SU-DHL-6 (cell line): Measurements from ENCODE around the gene ZNF674.
"Not testable (repeated sequence)": the region's sequence is repeated elsewhere in the genome, so short reads cannot be mapped to it uniquely, and the experiment has no call there.

Source experiments
- H2AFZ ChIP-seq: fragments of 200-600 bp; sonication (generic); 2 replicates; pipeline ENCODE4 v1.6.1; 2014; ENCODE audit warnings: low read depth, mild to moderate bottlenecking, moderate library complexity, mixed read lengths, antibody characterized with exemption, low read length; ENCODE audit not compliant: severe bottlenecking
- H3F3A ChIP-seq: fragments of 200-600 bp; shearing (Covaris generic); 2 replicates; pipeline ENCODE4 v1.6.0; 2016; ENCODE audit warnings: antibody characterized with exemption, mild to moderate bottlenecking; ENCODE audit not compliant: insufficient read depth
- H3K27ac ChIP-seq: fragments of 200-600 bp; sonication (generic); 2 replicates; pipeline ENCODE4 v1.5.1; 2016; ENCODE audit warnings: low read depth, mild to moderate bottlenecking, low read length, moderate library complexity, mixed read lengths
- H3K27me3 ChIP-seq: fragments of 200-600 bp; sonication (generic), shearing (Covaris generic); 2 replicates; pipeline ENCODE4 v1.6.0; 2014; ENCODE audit warnings: mild to moderate bottlenecking, low read length
- H3K36me3 ChIP-seq: fragments of 200-600 bp; sonication (generic); 2 replicates; pipeline ENCODE4 v1.6.1; 2014; ENCODE audit warnings: mild to moderate bottlenecking, low read length, mixed read lengths
- H3K4me2 ChIP-seq: fragments of 300-600, 200-600 bp; shearing (Covaris generic), sonication (generic); 2 replicates; pipeline ENCODE4 v1.6.0; 2014; ENCODE audit warnings: low read length, low read depth, mild to moderate bottlenecking; ENCODE audit not compliant: poor library complexity, severe bottlenecking
- H3K4me3 ChIP-seq: fragments of 200-600 bp; sonication (generic); 2 replicates; pipeline ENCODE4 v1.5.1; 2014; ENCODE audit warnings: antibody characterized with exemption, low read length, mild to moderate bottlenecking, mixed read lengths; ENCODE audit not compliant: insufficient read depth, poor library complexity, severe bottlenecking
- H3K79me2 ChIP-seq: fragments of 200-600 bp; sonication (generic); 2 replicates; pipeline ENCODE4 v1.6.1; 2014; ENCODE audit warnings: mild to moderate bottlenecking, low read length, moderate library complexity; ENCODE audit not compliant: insufficient read depth
- H3K9ac ChIP-seq: fragments of 200-600 bp; sonication (generic); 2 replicates; pipeline ENCODE4 v1.7.0; 2014; ENCODE audit warnings: mild to moderate bottlenecking, low read length
- H3K9me2 ChIP-seq: fragments of 200-600 bp; sonication (generic); replicated peaks from 2 replicates; pipeline ENCODE4 v1.6.1; 2014; ENCODE audit warnings: low read length; ENCODE audit not compliant: insufficient read depth
- H3K9me3 ChIP-seq: fragments of 200-600 bp; sonication (generic); 2 replicates; pipeline ENCODE4 v1.6.1; 2014; ENCODE audit warnings: low read length, mixed read lengths; ENCODE audit not compliant: insufficient read depth
- H4K20me1 ChIP-seq: fragments of 200-600 bp; sonication (generic); 2 replicates; pipeline ENCODE4 v1.6.1; 2014; ENCODE audit warnings: low read depth, mild to moderate bottlenecking, antibody characterized with exemption, low read length, moderate library complexity, mixed read lengths
- EZH2phosphoT487 ChIP-seq: fragments of 200-600 bp; sonication (generic), shearing (Covaris generic); conservative IDR thresholded peaks from 2 replicates; pipeline ENCODE4 v1.6.1; 2018; ENCODE audit warnings: mild to moderate bottlenecking, antibody characterized with exemption, low read length, moderate library complexity, mixed read lengths
- TF ChIP-seq, protein P1 (sequence below): fragments of 200-600 bp; sonication (generic); IDR thresholded peaks from one replicate; pipeline ENCODE4 v1.5.1; 2017; ENCODE audit warnings: antibody characterized with exemption, mild to moderate bottlenecking, low read length, moderate library complexity; ENCODE audit not compliant: insufficient read depth, poor library complexity, severe bottlenecking

Gene ZNF674

DNA sequence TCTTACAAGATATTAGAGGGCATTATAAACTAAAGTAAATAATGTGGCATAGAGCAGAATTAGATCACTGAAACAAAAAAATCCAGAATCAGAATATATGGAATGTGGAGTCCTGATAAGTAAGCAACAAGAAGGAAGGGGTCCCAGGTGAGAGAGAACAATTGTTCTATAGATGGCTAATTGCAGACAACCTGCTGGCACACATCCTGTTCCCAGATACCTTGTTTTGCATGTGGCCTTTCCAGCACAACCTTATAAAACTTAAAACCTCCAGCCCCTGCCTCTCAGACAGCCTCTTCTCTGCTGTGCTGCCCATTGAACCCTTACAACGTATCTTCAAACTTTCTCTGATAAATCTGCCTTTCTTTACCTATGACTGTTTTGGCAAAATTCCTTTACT, 4.7 kb upstream of the ZNF674 start:
- Histone ChIP-seq H3K27ac (no peak overlapping the region), H3K79me2 (peaks cover 18% of the 10 kb centered on the region), H3K36me3 (no peaks in the 10 kb centered on the region)

DNA sequence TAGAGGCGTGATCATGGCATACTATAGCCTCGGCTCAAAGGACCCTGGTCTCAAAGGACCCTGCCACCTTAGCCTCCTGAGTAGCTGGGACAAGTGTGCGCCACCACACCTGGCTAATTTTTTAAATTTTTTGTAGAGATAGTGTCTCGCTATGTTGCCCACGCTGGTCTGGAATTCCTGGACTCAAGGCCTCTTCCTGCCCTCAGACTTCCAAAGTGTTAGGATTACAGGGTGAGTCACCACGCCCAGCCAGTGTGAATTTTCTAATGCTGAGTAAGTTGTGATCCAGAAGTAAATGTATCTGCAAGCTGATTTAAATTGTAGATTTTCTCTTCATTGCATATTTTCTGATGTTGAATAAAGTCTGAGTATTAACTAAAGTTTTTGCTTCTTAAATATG, 2.6 kb upstream of the ZNF674 start:
- H3K79me2 ChIP-seq = peaks cover 21% of the 10 kb centered on the region

More for the DNA sequence above, 4.7 kb upstream of the ZNF674 start:
- Histone ChIP-seq H3F3A (no peaks in the 10 kb centered on the region), H3K9me3 (no peaks in the 10 kb centered on the region), H4K20me1 (no peaks in the 10 kb centered on the region), H3K4me2 (no peak overlapping the region), H2AFZ (no peak overlapping the region), H3K9me2 (no peaks in the 10 kb centered on the region), H3K27me3 (no peaks in the 10 kb centered on the region), H3K4me3 (no peak overlapping the region), H3K9ac (no peak overlapping the region)
- TF ChIP-seq, protein P1, sequence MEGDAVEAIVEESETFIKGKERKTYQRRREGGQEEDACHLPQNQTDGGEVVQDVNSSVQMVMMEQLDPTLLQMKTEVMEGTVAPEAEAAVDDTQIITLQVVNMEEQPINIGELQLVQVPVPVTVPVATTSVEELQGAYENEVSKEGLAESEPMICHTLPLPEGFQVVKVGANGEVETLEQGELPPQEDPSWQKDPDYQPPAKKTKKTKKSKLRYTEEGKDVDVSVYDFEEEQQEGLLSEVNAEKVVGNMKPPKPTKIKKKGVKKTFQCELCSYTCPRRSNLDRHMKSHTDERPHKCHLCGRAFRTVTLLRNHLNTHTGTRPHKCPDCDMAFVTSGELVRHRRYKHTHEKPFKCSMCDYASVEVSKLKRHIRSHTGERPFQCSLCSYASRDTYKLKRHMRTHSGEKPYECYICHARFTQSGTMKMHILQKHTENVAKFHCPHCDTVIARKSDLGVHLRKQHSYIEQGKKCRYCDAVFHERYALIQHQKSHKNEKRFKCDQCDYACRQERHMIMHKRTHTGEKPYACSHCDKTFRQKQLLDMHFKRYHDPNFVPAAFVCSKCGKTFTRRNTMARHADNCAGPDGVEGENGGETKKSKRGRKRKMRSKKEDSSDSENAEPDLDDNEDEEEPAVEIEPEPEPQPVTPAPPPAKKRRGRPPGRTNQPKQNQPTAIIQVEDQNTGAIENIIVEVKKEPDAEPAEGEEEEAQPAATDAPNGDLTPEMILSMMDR = no peak
- TF ChIP-seq EZH2phosphoT487 = no peak

DNA sequence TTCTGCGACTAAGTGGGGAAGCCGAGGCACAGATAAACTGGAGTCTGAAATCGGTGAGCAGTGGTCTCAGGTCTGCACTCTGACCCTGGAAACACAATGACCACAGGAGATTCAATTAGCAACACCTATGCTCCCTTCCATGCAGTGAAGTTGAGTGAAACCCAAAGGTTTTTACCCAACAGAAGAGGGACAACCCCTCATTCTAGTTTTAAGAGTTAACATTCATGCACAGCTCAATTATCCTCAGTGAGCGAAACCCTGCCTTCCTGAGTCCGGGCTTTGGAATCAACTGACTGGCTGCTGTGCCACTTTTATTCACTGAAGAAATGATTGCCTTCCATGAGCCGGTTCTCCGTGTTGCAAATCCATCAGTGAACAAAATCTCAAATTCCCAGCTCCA, 694 bp downstream of the ZNF674 start:
- not testable (repeated sequence) for H4K20me1 ChIP-seq, H3F3A ChIP-seq, H3K36me3 ChIP-seq, H3K27me3 ChIP-seq, H3K27ac ChIP-seq, H3K9me3 ChIP-seq, H3K9me2 ChIP-seq
- H3K9ac ChIP-seq = peak overlapping the region; percentile 95
- H3K79me2 ChIP-seq = peaks cover 21% of the 10 kb centered on the region
- peak overlapping the region; percentile 84 for H2AFZ ChIP-seq
- peak overlapping the region; percentile 89 for H3K4me2 ChIP-seq
- H3K4me3 ChIP-seq = peak overlapping the region; percentile 89

More for the DNA sequence above, 2.6 kb upstream of the ZNF674 start:
- no peak for TF ChIP-seq EZH2phosphoT487
- TF ChIP-seq, protein P1 = no peak
- no peaks in the 10 kb centered on the region for H4K20me1 ChIP-seq
- H3K36me3 ChIP-seq = no peaks in the 10 kb centered on the region
- no peak overlapping the region for H3K9ac ChIP-seq
- H3K4me2 ChIP-seq = no peak overlapping the region
- H3K4me3 ChIP-seq = no peak overlapping the region
- no peak overlapping the region for H3K27ac ChIP-seq
- no peaks in the 10 kb centered on the region for H3F3A ChIP-seq
- no peaks in the 10 kb centered on the region for H3K27me3 ChIP-seq
- H2AFZ ChIP-seq = no peak overlapping the region
- H3K9me3 ChIP-seq = no peaks in the 10 kb centered on the region
- H3K9me2 ChIP-seq = no peaks in the 10 kb centered on the region

DNA sequence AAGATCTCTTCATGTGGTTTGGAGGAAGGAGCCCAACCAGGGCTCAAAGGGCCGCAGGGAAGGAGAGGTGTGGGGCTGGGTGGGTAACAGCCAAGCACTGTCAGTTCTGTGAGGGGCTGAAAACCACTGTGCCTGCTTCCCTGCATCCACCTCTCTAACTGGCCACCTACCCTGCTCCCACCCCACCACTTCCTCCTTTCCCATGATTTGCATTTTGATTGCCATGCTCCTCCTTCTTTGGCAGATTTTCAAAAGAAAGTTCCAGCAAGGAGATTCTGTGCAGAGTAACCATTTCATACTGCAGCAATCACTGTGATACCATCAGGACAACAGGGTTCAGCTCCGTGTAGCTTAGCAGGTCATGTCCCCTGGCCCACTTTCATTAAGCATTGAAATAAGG, 1.8 kb downstream of the ZNF674 start:
- H3K27me3 ChIP-seq = no peaks in the 10 kb centered on the region
- H3F3A ChIP-seq = no peaks in the 10 kb centered on the region
- no peak overlapping the region for H2AFZ ChIP-seq
- H3K36me3 ChIP-seq = no peaks in the 10 kb centered on the region
- H4K20me1 ChIP-seq = no peaks in the 10 kb centered on the region
- no peak overlapping the region for H3K9ac ChIP-seq
- H3K9me2 ChIP-seq = no peaks in the 10 kb centered on the region
- no peak overlapping the region for H3K4me2 ChIP-seq
- TF ChIP-seq, protein P1 = no peak
- TF ChIP-seq EZH2phosphoT487 = no peak
- H3K27ac ChIP-seq = no peak overlapping the region
- no peaks in the 10 kb centered on the region for H3K9me3 ChIP-seq
- H3K4me3 ChIP-seq = no peak overlapping the region
- H3K79me2 ChIP-seq = peaks cover 21% of the 10 kb centered on the region
